A172 (cell line): ENCODE measurements around the gene AP1M1. TPM values are rescaled to one million over a fixed set of nuclear protein-coding genes. Genes with fewer than 3 reads are reported as not detected.

Source experiments
- DNase-seq: peaks from one replicate; pipeline ENCODE4 v3.0.0-alpha.2; 2015; ENCODE audit warnings: low spot score
- total RNA-seq: library from RNA; depleted of rRNA; stranded (reverse); fragments of >200 nt; shearing (Covaris generic); gene quantifications from 2 replicates; pipeline ENCODE4 v1.2.3, GENCODE V29; 2014

AP1M1 gene
- total RNA-seq, 1 experiment from 2014 or later: 133 TPM

DNA sequence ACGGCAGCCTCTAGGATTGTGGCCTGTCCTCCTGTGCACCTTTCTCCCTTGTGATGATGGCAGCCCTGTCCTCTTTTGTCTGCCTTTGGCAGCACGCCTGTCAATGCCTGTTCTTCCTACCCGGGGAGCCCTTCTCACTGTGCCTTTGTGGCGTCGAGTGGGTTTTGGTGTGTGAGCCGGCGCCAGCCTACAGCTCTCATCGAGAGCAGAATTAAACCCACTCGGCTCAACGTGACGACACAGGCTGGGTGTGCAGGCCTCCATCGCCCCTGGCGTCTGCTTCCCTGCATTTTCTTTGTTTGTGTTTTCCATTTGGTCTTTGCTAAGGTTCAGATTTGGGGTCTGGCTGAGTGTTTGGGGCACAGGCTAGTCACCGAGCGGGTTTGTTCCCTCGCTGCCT, 34.4 kb downstream of the AP1M1 start:
- DNase-seq: no peak

GRCh38 chr19:16232568-16232967, 34.9 kb downstream of the AP1M1 start:
- DNase-seq: no peak

- DNase-seq: no peak
Measured at GRCh38 chr19:16233081-16233776, 35.5 kb downstream of the AP1M1 start.

DNA sequence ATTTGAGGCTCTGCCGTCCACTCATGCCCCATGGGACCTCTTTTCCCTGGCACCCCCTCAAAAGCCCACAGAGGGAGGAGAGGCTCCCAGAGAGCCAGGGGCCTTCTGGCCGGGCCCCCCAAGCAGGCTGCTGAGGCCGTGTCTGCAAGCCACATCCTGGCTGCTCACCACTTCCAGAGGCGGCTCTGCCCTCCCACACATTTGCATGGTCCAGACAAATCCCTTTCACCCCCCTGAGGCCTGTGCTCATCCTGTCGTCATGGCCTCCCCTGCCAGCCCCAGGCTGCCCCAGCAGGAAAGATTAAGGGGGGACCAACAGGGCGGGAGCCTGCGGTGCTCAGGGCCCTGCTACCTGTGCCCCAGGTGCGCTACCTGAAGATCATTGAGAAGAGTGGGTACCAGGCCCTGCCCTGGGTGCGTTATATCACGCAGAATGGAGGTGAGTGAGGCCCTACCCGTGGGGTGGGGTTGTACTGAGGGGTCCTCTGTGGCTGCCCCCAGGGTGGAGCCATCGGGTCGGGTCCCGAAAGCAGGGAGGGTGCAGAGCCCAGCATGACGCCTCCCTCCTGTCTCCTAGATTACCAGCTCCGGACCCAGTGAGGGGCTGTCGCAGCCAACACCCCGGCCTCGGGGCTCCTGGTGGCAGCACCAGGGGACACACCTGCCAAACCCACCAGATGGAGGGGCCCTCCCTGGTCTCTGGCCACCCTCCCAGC, 36.3 kb downstream of the AP1M1 start:
- DNase-seq: no peak

- no peak for DNase-seq
Measured at GRCh38 chr19:16234552-16235445, 37.1 kb downstream of the AP1M1 start.

DNA sequence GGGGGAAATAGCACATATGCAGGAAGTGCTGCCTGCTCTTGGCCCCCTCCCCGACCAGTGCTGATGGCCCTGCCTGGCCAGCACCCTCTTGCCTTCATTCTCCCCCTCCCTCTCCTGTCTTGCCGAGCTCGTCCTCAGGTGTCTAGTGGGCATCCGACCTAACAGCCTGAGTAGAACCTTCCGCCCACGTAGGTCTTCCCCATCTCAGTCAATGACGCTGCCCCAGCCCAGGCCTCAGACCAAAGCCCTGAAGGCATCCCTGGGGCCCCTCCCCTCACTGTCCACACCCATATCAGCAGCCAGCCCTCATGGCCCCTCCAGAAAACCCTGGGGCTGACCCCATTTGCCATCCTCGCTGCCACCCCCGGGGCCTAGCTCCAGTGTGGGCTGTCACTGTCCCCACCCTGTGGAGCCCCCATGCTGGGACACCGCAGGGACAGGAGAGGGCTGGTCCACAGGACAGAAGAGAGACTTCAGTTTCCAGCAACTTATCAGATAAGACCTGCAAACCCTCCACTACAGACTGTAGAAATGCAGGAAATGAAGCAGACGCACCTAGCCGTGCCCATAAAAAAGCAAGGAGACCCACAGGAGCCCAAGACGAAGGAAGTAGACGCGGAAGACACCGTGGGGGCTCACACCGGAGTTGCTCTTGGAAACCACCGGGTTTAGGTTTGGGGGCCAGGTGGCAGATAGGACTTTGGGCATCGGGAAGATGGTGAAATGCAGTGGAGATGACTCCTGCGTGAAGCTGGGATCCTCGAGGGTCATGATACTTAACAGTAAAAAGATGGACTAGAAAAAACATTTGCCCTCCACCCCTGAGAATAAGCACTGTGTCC, 38.3 kb downstream of the AP1M1 start:
- DNase-seq: no peak

DNA sequence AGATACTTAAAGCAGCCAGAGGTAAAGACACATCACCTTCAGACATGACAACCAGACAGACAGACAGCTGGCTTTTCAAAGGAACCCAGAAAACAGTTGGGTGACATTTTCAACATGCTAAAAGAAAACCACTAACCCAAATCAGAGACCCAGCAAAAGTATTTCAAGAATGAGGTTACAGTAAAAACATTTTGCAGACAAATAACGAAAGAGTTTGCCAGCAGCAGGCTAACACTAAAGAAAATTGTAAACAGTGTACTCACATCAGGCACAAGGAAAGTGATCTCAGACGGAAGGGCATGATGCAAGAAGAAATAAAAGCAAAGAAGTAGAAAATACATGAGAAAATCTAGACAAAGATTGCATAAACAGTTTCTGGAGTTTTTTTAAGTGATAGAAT, 46.4 kb downstream of the AP1M1 start:
- DNase-seq: no peak

- peak; percentile 73 for DNase-seq
Measured at GRCh38 chr19:16247353-16248182, 49.9 kb downstream of the AP1M1 start.

GRCh38 chr19:16248380-16249023, 50.8 kb downstream of the AP1M1 start:
- no peak for DNase-seq

DNA sequence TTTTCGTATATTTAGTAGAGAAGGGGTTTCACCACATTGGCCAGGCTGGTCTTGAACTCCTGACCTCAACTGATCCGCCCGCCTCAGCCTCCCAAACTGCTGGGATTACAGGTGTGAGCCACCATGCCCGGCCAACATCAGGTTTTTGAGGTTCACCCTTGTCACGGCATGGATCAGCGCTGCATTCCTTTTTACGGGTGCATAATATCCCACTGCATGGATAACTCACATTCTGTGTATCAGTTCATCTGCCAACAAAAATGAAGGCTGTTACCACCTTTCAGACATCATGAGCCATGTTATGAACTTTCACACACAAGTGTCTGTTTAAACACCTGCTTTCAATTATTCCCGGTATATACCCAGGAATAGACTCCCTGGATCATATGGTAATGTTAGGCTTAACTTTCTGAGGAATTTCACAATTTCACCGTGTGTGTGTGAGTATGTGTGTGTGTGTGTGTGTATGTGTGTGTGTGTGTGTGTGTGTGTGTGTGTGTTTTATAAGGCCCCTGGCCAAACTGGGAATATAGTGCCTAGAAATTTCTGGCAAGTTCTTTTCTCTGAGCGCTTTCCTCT, 52.2 kb downstream of the AP1M1 start:
- DNase-seq: no peak

GRCh38 chr19:16252459-16253205, 54.9 kb downstream of the AP1M1 start:
- DNase-seq: no peak

- no peak for DNase-seq
Measured at GRCh38 chr19:16254851-16255408, 57.2 kb downstream of the AP1M1 start.

GRCh38 chr19:16257509-16258002, 59.8 kb downstream of the AP1M1 start:
- no peak for DNase-seq

DNA sequence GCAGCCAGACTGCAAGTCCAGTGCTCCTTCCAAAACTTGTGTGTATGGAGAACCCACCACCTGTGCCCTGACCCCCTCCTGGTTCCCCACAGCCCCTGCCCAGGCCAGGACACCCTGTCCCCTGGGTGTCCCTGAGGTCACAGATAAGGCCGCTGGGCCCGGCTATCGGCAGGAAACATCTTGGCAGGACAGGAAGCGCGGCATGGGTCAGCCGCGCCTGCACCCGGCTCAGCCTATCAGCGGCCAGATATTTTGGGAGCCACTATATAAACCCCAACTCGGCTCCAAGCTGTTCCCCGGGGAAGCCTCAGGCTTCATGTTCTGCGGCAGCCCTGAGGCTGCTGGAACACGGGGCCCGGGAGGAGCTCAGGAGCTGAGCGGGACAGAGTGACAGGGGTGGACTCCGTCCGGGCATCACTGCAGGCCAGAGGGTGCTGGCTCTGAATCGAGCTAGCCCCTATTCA, 60.8 kb downstream of the AP1M1 start:
- no peak for DNase-seq

DNA sequence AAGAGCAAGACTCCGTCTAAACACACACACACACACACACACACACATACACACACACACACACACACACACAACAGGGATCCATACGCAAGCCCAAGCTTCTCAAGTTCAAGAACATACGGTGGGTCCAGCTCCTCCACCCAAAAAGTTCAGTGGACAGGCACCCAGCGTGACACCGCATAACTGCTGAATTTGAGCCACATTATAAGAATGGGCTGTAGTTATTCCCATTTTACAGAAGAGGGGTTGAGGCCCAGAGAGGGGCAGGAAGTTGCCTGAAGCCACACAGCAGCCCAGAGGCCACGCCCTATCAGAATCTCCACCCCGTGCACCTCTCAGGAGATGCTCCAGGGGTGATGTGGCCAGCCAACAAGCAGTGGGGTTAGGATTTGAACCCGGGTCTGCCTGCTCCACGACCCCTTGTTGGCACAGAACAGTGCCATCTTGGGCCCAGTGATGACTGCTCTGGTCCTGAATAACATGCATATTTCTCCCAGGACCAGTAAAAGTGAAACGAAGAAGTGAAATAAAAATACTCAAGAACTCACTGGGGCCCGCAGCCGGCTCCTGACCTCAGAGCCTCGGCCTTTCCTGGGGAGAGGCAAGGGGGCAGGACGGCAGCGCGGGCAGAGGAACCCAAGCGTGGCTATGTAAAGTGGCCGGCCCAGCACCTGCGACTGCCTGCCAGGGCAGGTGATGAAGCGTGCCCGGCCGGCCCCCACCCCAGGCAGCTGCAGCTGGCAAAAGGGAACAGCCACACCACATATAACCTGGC, 61.9 kb downstream of the AP1M1 start:
- DNase-seq: no peak

- no peak for DNase-seq
Measured at GRCh38 chr19:16260160-16260811, 62.6 kb downstream of the AP1M1 start.

- no peak for DNase-seq
Measured at GRCh38 chr19:16260812-16261161, 63.1 kb downstream of the AP1M1 start.
